ENCODE results near the gene HRAS. TPM values are rescaled to one million over a fixed set of nuclear protein-coding genes. Genes with fewer than 3 reads are reported as not detected.

Gene HRAS
- 57.0 and 59.3 TPM in 2 replicates for total RNA-seq

GRCh38 chr11:535519-536454 lies at the start of gene HRAS:
TSS of gene HRAS (minus strand) at chr11:535576.
- intact Hi-C loops (cut with micrococcal nuclease), result loop anchor here (1.0 to 5.0 kb wide), 8 partner anchors 17 to 261 kb away; partner anchors contain the start of genes DEAF1, LMNTD2, RASSF7 and RNH1

- intact Hi-C loops (cut with micrococcal nuclease), result no loop called here
Observed at GRCh38 chr11:584287-584686, 48.9 kb upstream of the HRAS start.

GRCh38 chr11:581752-582151 lies 46.4 kb upstream of the HRAS start:
- intact Hi-C loops (cut with micrococcal nuclease), result no loop called here

- intact Hi-C loops (cut with micrococcal nuclease), result no loop called here
Observed at GRCh38 chr11:581342-581741, 46.0 kb upstream of the HRAS start.

GRCh38 chr11:579830-580601 lies 44.6 kb upstream of the HRAS start:
- intact Hi-C loops (cut with micrococcal nuclease), result loop anchor here (5.0 kb wide), 1 partner anchor 343 kb away; the partner anchor contains the start of genes PSMD13 and SIRT3

- intact Hi-C loops (cut with micrococcal nuclease), result loop anchor here (5.0 kb wide), 1 partner anchor 341 kb away; the partner anchor contains the start of genes PSMD13 and SIRT3
Observed at GRCh38 chr11:578276-579035, 43.1 kb upstream of the HRAS start.

GRCh38 chr11:577611-577894 lies 42.2 kb upstream of the HRAS start:
- intact Hi-C loops (cut with micrococcal nuclease), result loop anchor here (5.0 kb wide), 1 partner anchor 340 kb away; the partner anchor contains the start of genes PSMD13 and SIRT3

GRCh38 chr11:576811-577610 lies 41.6 kb upstream of the HRAS start:
- intact Hi-C loops (cut with micrococcal nuclease), result loop anchor here (1.0 to 5.0 kb wide), 8 partner anchors 9 to 340 kb away; partner anchors contain the start of genes DEAF1, LRRC56, PSMD13 and RNH1

- intact Hi-C loops (cut with micrococcal nuclease), result loop anchor here (1.0 to 5.0 kb wide), 10 partner anchors 8 to 339 kb away; partner anchors contain the start of genes DEAF1, LMNTD2, LRRC56 and PSMD13
Observed at GRCh38 chr11:575996-576768, 40.8 kb upstream of the HRAS start, which contains the start of gene PHRF1. TSS of gene PHRF1 (plus strand) at chr11:576470. CDS start at chr11:581513, 5,043 bp downstream.

GRCh38 chr11:575313-575995 lies 40.1 kb upstream of the HRAS start:
- intact Hi-C loops (cut with micrococcal nuclease), result loop anchor here (2.0 to 5.0 kb wide), 3 partner anchors 15 to 338 kb away; partner anchors contain the start of genes LMNTD2, PSMD13, RASSF7 and SIRT3

- intact Hi-C loops (cut with micrococcal nuclease), result loop anchor here (2.0 to 5.0 kb wide), 3 partner anchors 14 to 337 kb away; partner anchors contain the start of genes LMNTD2, PSMD13, RASSF7 and SIRT3
Observed at GRCh38 chr11:574632-575312, 39.4 kb upstream of the HRAS start.

- intact Hi-C loops (cut with micrococcal nuclease), result loop anchor here (2.0 kb wide), 2 partner anchors 13 to 167 kb away; partner anchors contain the start of genes LMNTD2 and RASSF7
Observed at GRCh38 chr11:574031-574570, 38.7 kb upstream of the HRAS start.

GRCh38 chr11:573146-573759 lies 37.9 kb upstream of the HRAS start:
- intact Hi-C loops (cut with micrococcal nuclease), result no loop called here

GRCh38 chr11:571802-572185 lies 36.4 kb upstream of the HRAS start:
- intact Hi-C loops (cut with micrococcal nuclease), result no loop called here

GRCh38 chr11:569158-569885 lies 33.9 kb upstream of the HRAS start:
- intact Hi-C loops (cut with micrococcal nuclease), result loop anchor here (5.0 kb wide), 1 partner anchor 362 kb away; the partner anchor contains the start of genes BET1L and RIC8A
